ENCODE measurements around the gene ABCA13.

The ABCA13 gene

GRCh38 chr7:48617508-48617907, 446.2 kb downstream of the ABCA13 start:
- H3K4me3 ChIP-seq (ENCODE audit: low read length): no peak overlapping the region
- H3K4me1 ChIP-seq (ENCODE audit: control insufficient read depth, insufficient read depth, low read length): no peaks in the 10 kb centered on the region
- H3K36me3 ChIP-seq (ENCODE audit: control insufficient read depth, insufficient read depth, low read length): no peaks in the 10 kb centered on the region
- no CpG with 5 or more reads among the region's 7 CpGs for WGBS (ENCODE audit: insufficient coverage, insufficient read length)
- DNase-seq (ENCODE audit: low read depth, low spot score): no peak
- H3K9me3 ChIP-seq (ENCODE audit: control insufficient read depth, insufficient read depth, low read length): no peaks in the 10 kb centered on the region
- no peaks in the 10 kb centered on the region for H3K27me3 ChIP-seq (ENCODE audit: control insufficient read depth, insufficient read depth, low read length)
- H3K27ac ChIP-seq (ENCODE audit: low read length): no peak overlapping the region

- no peak overlapping the region for H3K4me3 ChIP-seq (ENCODE audit: low read length)
- DNase-seq (ENCODE audit: low read depth, low spot score): no peak
- no peaks in the 10 kb centered on the region for H3K36me3 ChIP-seq (ENCODE audit: control insufficient read depth, insufficient read depth, low read length)
- H3K27ac ChIP-seq (ENCODE audit: low read length): no peak overlapping the region
- WGBS (ENCODE audit: insufficient coverage, insufficient read length): no CpG with 5 or more reads among the region's 3 CpGs
- H3K27me3 ChIP-seq (ENCODE audit: control insufficient read depth, insufficient read depth, low read length): no peaks in the 10 kb centered on the region
- H3K9me3 ChIP-seq (ENCODE audit: control insufficient read depth, insufficient read depth, low read length): no peaks in the 10 kb centered on the region
- 0 out of 2 replicates have a peak, but pooled peaks cover 2% of the 10 kb centered on the region for H3K4me1 ChIP-seq (ENCODE audit: control insufficient read depth, insufficient read depth, low read length)
Measured at GRCh38 chr7:48617993-48618392, 446.7 kb downstream of the ABCA13 start.

- Histone ChIP-seq H3K27me3 (ENCODE audit: control insufficient read depth, insufficient read depth, low read length) (no peaks in the 10 kb centered on the region), H3K27ac (ENCODE audit: low read length) (no peak overlapping the region), H3K36me3 (ENCODE audit: control insufficient read depth, insufficient read depth, low read length) (no peaks in the 10 kb centered on the region), H3K4me1 (ENCODE audit: control insufficient read depth, insufficient read depth, low read length) (0 out of 2 replicates have a peak, but pooled peaks cover 2% of the 10 kb centered on the region), H3K4me3 (ENCODE audit: low read length) (no peak overlapping the region), H3K9me3 (ENCODE audit: control insufficient read depth, insufficient read depth, low read length) (no peaks in the 10 kb centered on the region)
- DNase-seq (ENCODE audit: low read depth, low spot score): no peak
- WGBS (ENCODE audit: insufficient coverage, insufficient read length): no CpG with 5 or more reads among the region's 4 CpGs
Measured at GRCh38 chr7:48621076-48621475, 449.8 kb downstream of the ABCA13 start.

- no peaks in the 10 kb centered on the region for H3K36me3 ChIP-seq (ENCODE audit: control insufficient read depth, insufficient read depth, low read length)
- no peak overlapping the region for H3K4me3 ChIP-seq (ENCODE audit: low read length)
- no peak for DNase-seq (ENCODE audit: low read depth, low spot score)
- WGBS (ENCODE audit: insufficient coverage, insufficient read length): no CpG with 5 or more reads among the region's 4 CpGs
- no peaks in the 10 kb centered on the region for H3K9me3 ChIP-seq (ENCODE audit: control insufficient read depth, insufficient read depth, low read length)
- H3K27me3 ChIP-seq (ENCODE audit: control insufficient read depth, insufficient read depth, low read length): no peaks in the 10 kb centered on the region
- H3K4me1 ChIP-seq (ENCODE audit: control insufficient read depth, insufficient read depth, low read length): 0 out of 2 replicates have a peak, but pooled peaks cover 2% of the 10 kb centered on the region
- no peak overlapping the region for H3K27ac ChIP-seq (ENCODE audit: low read length)
Measured at GRCh38 chr7:48627164-48627563, 455.9 kb downstream of the ABCA13 start.

GRCh38 chr7:48628793-48629349, 457.6 kb downstream of the ABCA13 start:
- no peaks in the 10 kb centered on the region for H3K36me3 ChIP-seq (ENCODE audit: control insufficient read depth, insufficient read depth, low read length)
- no peak for DNase-seq (ENCODE audit: low read depth, low spot score)
- no peaks in the 10 kb centered on the region for H3K9me3 ChIP-seq (ENCODE audit: control insufficient read depth, insufficient read depth, low read length)
- no peak overlapping the region for H3K4me3 ChIP-seq (ENCODE audit: low read length)
- no peaks in the 10 kb centered on the region for H3K4me1 ChIP-seq (ENCODE audit: control insufficient read depth, insufficient read depth, low read length)
- H3K27me3 ChIP-seq (ENCODE audit: control insufficient read depth, insufficient read depth, low read length): no peaks in the 10 kb centered on the region
- no CpG with 5 or more reads among the region's 5 CpGs for WGBS (ENCODE audit: insufficient coverage, insufficient read length)
- H3K27ac ChIP-seq (ENCODE audit: low read length): no peak overlapping the region

GRCh38 chr7:48634116-48634632, 462.9 kb downstream of the ABCA13 start:
- Histone ChIP-seq H3K36me3 (ENCODE audit: control insufficient read depth, insufficient read depth, low read length) (no peaks in the 10 kb centered on the region), H3K9me3 (ENCODE audit: control insufficient read depth, insufficient read depth, low read length) (no peaks in the 10 kb centered on the region), H3K4me1 (ENCODE audit: control insufficient read depth, insufficient read depth, low read length) (no peaks in the 10 kb centered on the region), H3K4me3 (ENCODE audit: low read length) (no peak overlapping the region), H3K27me3 (ENCODE audit: control insufficient read depth, insufficient read depth, low read length) (no peaks in the 10 kb centered on the region), H3K27ac (ENCODE audit: low read length) (no peak overlapping the region)
- DNase-seq (ENCODE audit: low read depth, low spot score): no peak
- WGBS (ENCODE audit: insufficient coverage, insufficient read length): no CpG with 5 or more reads among the region's 2 CpGs

GRCh38 chr7:48635796-48636195, 464.5 kb downstream of the ABCA13 start:
- no peak for DNase-seq (ENCODE audit: low read depth, low spot score)
- no CpG with 5 or more reads among the region's 1 CpG for WGBS (ENCODE audit: insufficient coverage, insufficient read length)
- no peak overlapping the region for H3K4me3 ChIP-seq (ENCODE audit: low read length)
- no peaks in the 10 kb centered on the region for H3K36me3 ChIP-seq (ENCODE audit: control insufficient read depth, insufficient read depth, low read length)
- H3K9me3 ChIP-seq (ENCODE audit: control insufficient read depth, insufficient read depth, low read length): no peaks in the 10 kb centered on the region
- H3K27ac ChIP-seq (ENCODE audit: low read length): no peak overlapping the region
- no peaks in the 10 kb centered on the region for H3K4me1 ChIP-seq (ENCODE audit: control insufficient read depth, insufficient read depth, low read length)
- H3K27me3 ChIP-seq (ENCODE audit: control insufficient read depth, insufficient read depth, low read length): no peaks in the 10 kb centered on the region

- WGBS (ENCODE audit: insufficient coverage, insufficient read length): no CpG with 5 or more reads among the region's 3 CpGs
Measured at GRCh38 chr7:48636391-48637015, 465.2 kb downstream of the ABCA13 start.

GRCh38 chr7:48637382-48637781, 466.1 kb downstream of the ABCA13 start:
- Histone ChIP-seq H3K9me3 (ENCODE audit: control insufficient read depth, insufficient read depth, low read length) (no peaks in the 10 kb centered on the region), H3K36me3 (ENCODE audit: control insufficient read depth, insufficient read depth, low read length) (no peaks in the 10 kb centered on the region), H3K27me3 (ENCODE audit: control insufficient read depth, insufficient read depth, low read length) (no peaks in the 10 kb centered on the region), H3K4me3 (ENCODE audit: low read length) (no peak overlapping the region), H3K4me1 (ENCODE audit: control insufficient read depth, insufficient read depth, low read length) (no peaks in the 10 kb centered on the region; the same call in 1 of the 2 replicates), H3K27ac (ENCODE audit: low read length) (no peak overlapping the region)
- no peak for DNase-seq (ENCODE audit: low read depth, low spot score)
- WGBS (ENCODE audit: insufficient coverage, insufficient read length): no CpG with 5 or more reads among the region's 1 CpG

More at GRCh38 chr7:48636391-48637015, 465.2 kb downstream of the ABCA13 start:
- H3K9me3 ChIP-seq (ENCODE audit: control insufficient read depth, insufficient read depth, low read length): no peaks in the 10 kb centered on the region
- H3K36me3 ChIP-seq (ENCODE audit: control insufficient read depth, insufficient read depth, low read length): no peaks in the 10 kb centered on the region
- H3K4me1 ChIP-seq (ENCODE audit: control insufficient read depth, insufficient read depth, low read length): no peaks in the 10 kb centered on the region
- no peak overlapping the region for H3K27ac ChIP-seq (ENCODE audit: low read length)
- no peaks in the 10 kb centered on the region for H3K27me3 ChIP-seq (ENCODE audit: control insufficient read depth, insufficient read depth, low read length)
- no peak overlapping the region for H3K4me3 ChIP-seq (ENCODE audit: low read length)
- no peak for DNase-seq (ENCODE audit: low read depth, low spot score)

- Histone ChIP-seq H3K4me1 (ENCODE audit: control insufficient read depth, insufficient read depth, low read length) (no peaks in the 10 kb centered on the region; the same call in 1 of the 2 replicates), H3K27ac (ENCODE audit: low read length) (no peak overlapping the region), H3K9me3 (ENCODE audit: control insufficient read depth, insufficient read depth, low read length) (no peaks in the 10 kb centered on the region), H3K27me3 (ENCODE audit: control insufficient read depth, insufficient read depth, low read length) (no peaks in the 10 kb centered on the region), H3K36me3 (ENCODE audit: control insufficient read depth, insufficient read depth, low read length) (no peaks in the 10 kb centered on the region), H3K4me3 (ENCODE audit: low read length) (no peak overlapping the region)
- WGBS (ENCODE audit: insufficient coverage, insufficient read length): no CpG with 5 or more reads among the region's 6 CpGs
- DNase-seq (ENCODE audit: low read depth, low spot score): no peak
Measured at GRCh38 chr7:48638041-48638440, 466.8 kb downstream of the ABCA13 start.
